ENCODE data around the gene CRYGA.
"Not testable (repeated sequence)": the region's sequence is repeated elsewhere in the genome, so short reads cannot be mapped to it uniquely, and the experiment has no call there.

CRYGA gene

DNA sequence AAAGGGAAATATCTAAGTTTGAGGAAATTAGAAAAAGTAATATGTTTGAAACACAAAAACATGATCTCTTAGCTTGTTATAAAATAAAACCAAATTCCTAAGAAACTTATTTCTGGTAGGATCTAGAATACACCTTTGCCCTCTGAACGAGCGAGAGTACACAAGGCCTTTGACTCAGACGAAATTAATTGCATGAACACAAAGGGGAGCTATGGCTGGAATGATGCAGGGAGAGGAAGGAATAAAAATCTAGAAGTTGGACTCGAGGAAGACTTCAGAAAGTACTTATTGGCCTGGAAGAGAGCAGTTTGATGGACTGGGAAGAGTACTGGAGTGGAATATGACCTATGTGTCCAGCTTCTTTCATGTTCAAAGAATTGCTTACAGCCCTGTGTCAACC is 38.1 kb downstream of the CRYGA start:
- no peak for DNase-seq (ENCODE audit: low read depth)
- no peak overlapping the region for H3K4me3 ChIP-seq (ENCODE audit: low read length)
- TF ChIP-seq, protein P1, sequence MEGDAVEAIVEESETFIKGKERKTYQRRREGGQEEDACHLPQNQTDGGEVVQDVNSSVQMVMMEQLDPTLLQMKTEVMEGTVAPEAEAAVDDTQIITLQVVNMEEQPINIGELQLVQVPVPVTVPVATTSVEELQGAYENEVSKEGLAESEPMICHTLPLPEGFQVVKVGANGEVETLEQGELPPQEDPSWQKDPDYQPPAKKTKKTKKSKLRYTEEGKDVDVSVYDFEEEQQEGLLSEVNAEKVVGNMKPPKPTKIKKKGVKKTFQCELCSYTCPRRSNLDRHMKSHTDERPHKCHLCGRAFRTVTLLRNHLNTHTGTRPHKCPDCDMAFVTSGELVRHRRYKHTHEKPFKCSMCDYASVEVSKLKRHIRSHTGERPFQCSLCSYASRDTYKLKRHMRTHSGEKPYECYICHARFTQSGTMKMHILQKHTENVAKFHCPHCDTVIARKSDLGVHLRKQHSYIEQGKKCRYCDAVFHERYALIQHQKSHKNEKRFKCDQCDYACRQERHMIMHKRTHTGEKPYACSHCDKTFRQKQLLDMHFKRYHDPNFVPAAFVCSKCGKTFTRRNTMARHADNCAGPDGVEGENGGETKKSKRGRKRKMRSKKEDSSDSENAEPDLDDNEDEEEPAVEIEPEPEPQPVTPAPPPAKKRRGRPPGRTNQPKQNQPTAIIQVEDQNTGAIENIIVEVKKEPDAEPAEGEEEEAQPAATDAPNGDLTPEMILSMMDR (conservative IDR thresholded peaks at IDR 0.05; ENCODE audit: low read length): no peak

DNA sequence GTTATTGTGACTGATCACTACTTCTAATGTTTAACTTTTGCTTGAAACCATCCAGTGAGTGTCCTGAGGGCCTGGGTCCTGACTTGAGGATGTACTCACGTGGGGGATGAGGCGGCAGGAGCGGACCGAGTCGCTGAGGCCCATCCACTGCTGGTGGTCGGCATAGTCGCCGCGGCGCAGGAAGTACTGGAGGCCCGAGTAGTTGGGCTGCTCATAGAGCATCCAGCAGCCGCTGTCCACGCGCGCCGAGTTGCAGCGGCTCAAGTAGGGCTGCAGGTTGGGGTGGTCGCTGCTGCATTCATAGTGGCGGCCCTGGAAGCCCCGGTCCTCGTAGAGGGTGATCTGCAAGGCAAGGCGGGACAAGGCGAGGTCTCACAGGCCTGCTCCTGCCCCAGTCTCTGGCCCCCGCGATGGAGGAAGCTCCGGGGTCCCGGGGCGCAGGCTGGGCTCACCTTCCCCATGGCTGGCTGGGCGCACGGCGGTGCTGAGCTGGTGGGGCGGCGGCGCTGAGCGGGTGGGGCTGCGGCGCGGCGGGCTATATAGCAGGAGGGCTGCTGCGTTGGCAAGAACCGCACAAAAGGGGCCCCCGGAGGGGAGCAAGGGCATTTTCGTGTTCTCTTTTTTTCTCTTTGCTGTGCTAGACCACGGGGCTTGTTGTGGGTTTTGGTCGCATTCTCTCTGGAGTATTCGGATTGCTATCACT is 39.2 kb downstream of the CRYGA start, which contains the start of gene CRYGD:
Gene CRYGD, minus strand, starts transcription at position 512 of the 703 bp plus-strand sequence. Its CDS starts 51 bp downstream, at position 461.
- not testable (repeated sequence) for H3K4me3 ChIP-seq (ENCODE audit: low read length); DNase-seq (ENCODE audit: low read depth)

DNA sequence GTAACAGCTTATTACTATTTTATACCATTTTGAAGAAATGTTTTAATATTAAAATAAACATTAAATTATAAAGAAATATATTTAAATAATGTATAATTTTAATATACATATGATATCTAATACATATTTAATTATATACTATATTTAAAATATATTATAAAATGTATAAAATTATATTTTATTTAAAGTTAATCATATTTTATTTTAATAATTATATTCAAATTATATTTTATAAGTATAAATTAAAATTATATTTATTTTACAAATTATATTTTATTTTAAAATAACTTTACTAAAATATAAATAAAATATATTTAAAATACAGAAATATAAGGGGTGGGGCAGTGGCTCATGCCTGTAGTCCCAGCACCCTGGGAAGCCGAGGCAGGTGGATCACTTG is 41.1 kb downstream of the CRYGA start:
- no peak overlapping the region for H3K4me3 ChIP-seq (ENCODE audit: low read length)
- TF ChIP-seq, protein P1 (conservative IDR thresholded peaks at IDR 0.05; ENCODE audit: low read length): no peak
- no peak for DNase-seq (ENCODE audit: low read depth)

GRCh38 chr2:208118918-208119317 is 44.5 kb downstream of the CRYGA start:
- TF ChIP-seq, protein P1 (conservative IDR thresholded peaks at IDR 0.05; ENCODE audit: low read length): no peak
- no peak for DNase-seq (ENCODE audit: low read depth)
- no peak overlapping the region for H3K4me3 ChIP-seq (ENCODE audit: low read length)

GRCh38 chr2:208117390-208117789 is 46.0 kb downstream of the CRYGA start:
- not testable (repeated sequence) for DNase-seq (ENCODE audit: low read depth); H3K4me3 ChIP-seq (ENCODE audit: low read length)

DNA sequence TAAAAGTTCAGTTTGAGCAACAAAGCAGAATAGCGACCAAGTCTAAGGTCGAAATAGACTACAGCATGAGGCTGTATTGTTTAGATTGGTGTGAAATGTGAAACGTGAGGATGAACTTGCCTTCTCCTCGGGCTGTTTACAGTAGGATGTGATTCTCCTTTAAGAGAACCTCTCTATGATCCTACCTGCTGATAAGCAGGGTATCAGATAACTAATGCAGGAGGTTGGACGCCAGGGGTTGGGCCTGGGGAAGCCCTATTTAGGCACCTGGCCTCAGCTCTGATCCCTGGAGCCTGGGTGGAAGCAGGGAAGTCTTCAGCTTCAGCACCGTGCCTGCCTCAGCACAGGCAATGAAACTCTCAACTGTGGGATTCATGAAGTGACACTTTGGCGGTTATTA is 50.4 kb downstream of the CRYGA start:
- TF ChIP-seq, protein P1 (conservative IDR thresholded peaks at IDR 0.05; ENCODE audit: low read length): no peak
- H3K4me3 ChIP-seq (ENCODE audit: low read length): no peak overlapping the region
- DNase-seq (ENCODE audit: low read depth): no peak

GRCh38 chr2:208112273-208112745 is 51.1 kb downstream of the CRYGA start:
- H3K4me3 ChIP-seq (ENCODE audit: low read length); DNase-seq (ENCODE audit: low read depth): not testable (repeated sequence)

All from AG10803 (cell line).